Measurements from ENCODE around the gene SCP2. TPM values are rescaled to one million over a fixed set of nuclear protein-coding genes. Genes with fewer than 3 reads are reported as not detected.

SCP2 gene
- total and polyA plus RNA-seq, 2 of the 4 experiments (the other 2 are of a cell fraction): 70.4 to 83.1 TPM

DNA sequence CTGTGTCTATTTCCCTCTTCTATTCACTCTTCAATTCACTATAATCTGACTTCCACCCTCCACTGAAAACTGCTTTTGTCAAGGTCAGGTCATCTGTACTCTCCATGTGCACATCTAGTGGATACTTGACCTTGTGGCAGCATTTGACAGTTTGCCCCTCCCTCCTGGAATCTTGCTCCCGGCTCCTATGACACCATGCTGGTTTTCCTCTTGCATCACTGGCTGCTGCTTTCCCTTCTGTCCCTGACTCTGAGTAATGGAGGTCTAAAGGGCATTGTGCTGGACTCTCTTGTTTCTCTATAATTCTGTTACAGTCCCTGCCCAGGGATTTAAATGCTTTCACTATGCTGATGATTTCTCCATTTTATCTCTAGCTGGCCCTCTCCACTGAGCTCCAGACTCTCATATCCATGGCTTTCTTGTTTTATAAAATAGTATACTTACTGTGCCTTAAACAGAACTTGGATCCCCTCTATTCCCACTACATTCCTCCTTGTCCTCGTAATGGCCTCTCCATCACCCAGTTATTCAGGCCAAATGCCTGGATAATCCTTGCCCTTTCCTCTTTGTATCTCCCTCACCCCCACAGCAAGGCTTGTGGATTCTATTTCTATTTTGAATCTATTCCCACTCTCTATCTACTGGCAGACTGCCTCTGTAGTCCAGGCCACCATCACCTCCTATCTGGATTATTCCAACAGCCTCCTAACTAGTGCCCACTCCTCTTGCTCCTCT lies 98.1 kb downstream of the SCP2 start (continued):
- no peak for TF ChIP-seq NFE2L2 (IDR thresholded peaks at IDR 0.05; ENCODE audit: low read depth, low read length)
- TF ChIP-seq FOS (IDR thresholded peaks at IDR 0.05; ENCODE audit: low read depth, low read length): 0 out of 2 replicates have a peak, but pooled peaks have one; percentile 14

DNA sequence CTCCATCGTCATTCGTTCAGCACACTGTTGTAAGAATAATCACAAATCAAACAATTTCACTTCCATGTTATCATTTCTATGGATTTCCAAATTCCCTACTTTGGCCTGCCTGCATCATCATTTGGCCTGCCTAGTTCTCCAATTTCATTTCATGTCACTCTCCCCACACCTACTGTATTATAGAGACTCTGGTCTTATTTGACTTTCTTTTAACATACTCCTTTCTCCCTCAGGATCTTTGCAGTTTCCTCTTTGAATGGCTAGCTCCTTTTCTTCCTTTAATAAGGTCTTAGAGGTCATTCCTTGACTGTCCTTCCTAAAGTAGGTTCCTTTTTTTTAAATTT lies 98.7 kb downstream of the SCP2 start:
- no peak overlapping the region for H4K8ac ChIP-seq (ENCODE audit: low read depth in 2 of 2, low read length in 2 of 2)
- peak overlapping the region; percentile 71 for H2AK5ac ChIP-seq (ENCODE audit: low read depth, low read length)
- peak overlapping the region; percentile 52 for H2BK5ac ChIP-seq (ENCODE audit: low read depth, low read length, poor library complexity, severe bottlenecking)
- in situ Hi-C loops (cut with MboI; ENCODE audit: low sequenced_read_pairs): no loop called here
- H2BK20ac ChIP-seq (ENCODE audit: low read depth, low read length): no peak overlapping the region; the same call in 1 of the 2 replicates
- H4K5ac ChIP-seq (ENCODE audit: low read depth, low read length): peak overlapping the region; percentile 36; the same call in 1 of the 2 replicates
- no peaks in the 10 kb centered on the region for H3K27me3 ChIP-seq (ENCODE audit: control insufficient read depth, insufficient read depth, low read length)
- peak overlapping the region; percentile 77; the same call in 1 of the 2 replicates for H3K14ac ChIP-seq (replicated peaks; ENCODE audit: low read depth, low read length)
- H3K23ac ChIP-seq (ENCODE audit: low read depth, low read length): no peak overlapping the region
- 50% methylated on average over 2 of the region's 2 CpGs; no CpG with 5 or more reads in 1 of the 2 experiments for WGBS, 2 experiments (ENCODE audit: extremely low coverage in 2 of 2, insufficient read length in 1 of 2)
- ChIA-PET CTCF (interaction anchor here (1.9 kb wide), 1 partner anchor 15 kb away, joined by 4 read pairs; no protein-coding TSS in a partner anchor), POLR2A (ENCODE audit: unreplicated experiment) (no interaction called here)
- H3K27ac ChIP-seq (ENCODE audit: insufficient read depth, low read length): peak overlapping the region; percentile 59; the same call in 1 of the 2 replicates
- H3K9ac ChIP-seq (ENCODE audit: low read depth, low read length): no peak overlapping the region
- dilution Hi-C loops (cut with HindIII; ENCODE audit: low sequenced_read_pairs, unreplicated experiment): no loop called here
- H3K4me2 ChIP-seq (ENCODE audit: low read depth, low read length): peak overlapping the region; percentile 41; the same call in 1 of the 2 replicates
- ATAC-seq (ENCODE audit: low read depth) (no peak), DNase-seq (no peak)
- H3K56ac ChIP-seq (ENCODE audit: extremely low read depth, insufficient read depth, low read length): no peak overlapping the region
- BruUV-seq (replicated peaks): no TSS peak
- peak overlapping the region; percentile 66 for H2AK9ac ChIP-seq (replicated peaks; ENCODE audit: low read depth, low read length, poor library complexity)
- H2AFZ ChIP-seq (replicated peaks; ENCODE audit: low read length, poor library complexity): no peak overlapping the region
- no peak overlapping the region for H2BK15ac ChIP-seq (ENCODE audit: low read depth, low read length)
- H3K9me3 ChIP-seq (ENCODE audit: control insufficient read depth, insufficient read depth, low read length): no peaks in the 10 kb centered on the region
- H3K4ac ChIP-seq (ENCODE audit: low read depth, low read length): peak overlapping the region; percentile 67; the same call in 1 of the 2 replicates
- H3K79me1 ChIP-seq (ENCODE audit: low read depth in 1 of 2, low read length in 2 of 2): peaks cover 34 to 66% of the 10 kb centered on the region in 2 experiments
- peak overlapping the region; percentile 63; the same call in 1 of the 2 replicates for H3K18ac ChIP-seq (ENCODE audit: low read depth, low read length)
- peak overlapping the region; percentile 30 for H4K91ac ChIP-seq (ENCODE audit: insufficient read depth, low read depth, low read length)
- H3K4me3 ChIP-seq (ENCODE audit: insufficient read depth, low read depth, low read length): no peak overlapping the region
- H2BK120ac ChIP-seq (ENCODE audit: low read depth, low read length): peak overlapping the region; percentile 7; the same call in 1 of the 2 replicates
- peaks cover 5% of the 10 kb centered on the region for H3K9me1 ChIP-seq (ENCODE audit: insufficient read depth, low read length)
- H4K20me1 ChIP-seq (ENCODE audit: insufficient read depth, low read length): peaks cover 8% of the 10 kb centered on the region; the same call in 1 of the 2 replicates
- H3K36me3 ChIP-seq (ENCODE audit: control insufficient read depth, insufficient read depth, low read length): peaks cover 7% of the 10 kb centered on the region
- TF ChIP-seq BHLHE40 (IDR thresholded peaks at IDR 0.05; ENCODE audit: low read depth, low read length) (no peak), FOS (IDR thresholded peaks at IDR 0.05; ENCODE audit: low read depth, low read length) (no peak), NFE2L2 (IDR thresholded peaks at IDR 0.05; ENCODE audit: low read depth, low read length) (no peak), RAD21 (IDR thresholded peaks at IDR 0.05; ENCODE audit: low read length) (no peak), CEBPB (IDR thresholded peaks at IDR 0.05; ENCODE audit: low read depth, low read length) (no peak), RFX5 (IDR thresholded peaks at IDR 0.05; ENCODE audit: low read depth, low read length) (no peak), POLR2A (IDR thresholded peaks at IDR 0.05; ENCODE audit: low read depth, low read length) (no peak), CHD1 (IDR thresholded peaks at IDR 0.05; ENCODE audit: low read depth, low read length) (no peak), MAZ (IDR thresholded peaks at IDR 0.05; ENCODE audit: borderline replicate concordance, low read depth, low read length) (no peak)
- TF ChIP-seq, protein P1, sequence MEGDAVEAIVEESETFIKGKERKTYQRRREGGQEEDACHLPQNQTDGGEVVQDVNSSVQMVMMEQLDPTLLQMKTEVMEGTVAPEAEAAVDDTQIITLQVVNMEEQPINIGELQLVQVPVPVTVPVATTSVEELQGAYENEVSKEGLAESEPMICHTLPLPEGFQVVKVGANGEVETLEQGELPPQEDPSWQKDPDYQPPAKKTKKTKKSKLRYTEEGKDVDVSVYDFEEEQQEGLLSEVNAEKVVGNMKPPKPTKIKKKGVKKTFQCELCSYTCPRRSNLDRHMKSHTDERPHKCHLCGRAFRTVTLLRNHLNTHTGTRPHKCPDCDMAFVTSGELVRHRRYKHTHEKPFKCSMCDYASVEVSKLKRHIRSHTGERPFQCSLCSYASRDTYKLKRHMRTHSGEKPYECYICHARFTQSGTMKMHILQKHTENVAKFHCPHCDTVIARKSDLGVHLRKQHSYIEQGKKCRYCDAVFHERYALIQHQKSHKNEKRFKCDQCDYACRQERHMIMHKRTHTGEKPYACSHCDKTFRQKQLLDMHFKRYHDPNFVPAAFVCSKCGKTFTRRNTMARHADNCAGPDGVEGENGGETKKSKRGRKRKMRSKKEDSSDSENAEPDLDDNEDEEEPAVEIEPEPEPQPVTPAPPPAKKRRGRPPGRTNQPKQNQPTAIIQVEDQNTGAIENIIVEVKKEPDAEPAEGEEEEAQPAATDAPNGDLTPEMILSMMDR (conservative IDR thresholded peaks at IDR 0.05; ENCODE audit: low read depth, low read length): no peak
- H3K4me1 ChIP-seq (ENCODE audit: control insufficient read depth, insufficient read depth, low read length): peaks cover 8% of the 10 kb centered on the region
- intact Hi-C loops (cut with micrococcal nuclease): no loop called here
